ENCODE data around the gene FN3K. TPM values are rescaled to one million over a fixed set of nuclear protein-coding genes. Genes with fewer than 3 reads are reported as not detected.

The FN3K gene
- total RNA-seq, 1 donor from 2014 or later, result 5.9 TPM

DNA sequence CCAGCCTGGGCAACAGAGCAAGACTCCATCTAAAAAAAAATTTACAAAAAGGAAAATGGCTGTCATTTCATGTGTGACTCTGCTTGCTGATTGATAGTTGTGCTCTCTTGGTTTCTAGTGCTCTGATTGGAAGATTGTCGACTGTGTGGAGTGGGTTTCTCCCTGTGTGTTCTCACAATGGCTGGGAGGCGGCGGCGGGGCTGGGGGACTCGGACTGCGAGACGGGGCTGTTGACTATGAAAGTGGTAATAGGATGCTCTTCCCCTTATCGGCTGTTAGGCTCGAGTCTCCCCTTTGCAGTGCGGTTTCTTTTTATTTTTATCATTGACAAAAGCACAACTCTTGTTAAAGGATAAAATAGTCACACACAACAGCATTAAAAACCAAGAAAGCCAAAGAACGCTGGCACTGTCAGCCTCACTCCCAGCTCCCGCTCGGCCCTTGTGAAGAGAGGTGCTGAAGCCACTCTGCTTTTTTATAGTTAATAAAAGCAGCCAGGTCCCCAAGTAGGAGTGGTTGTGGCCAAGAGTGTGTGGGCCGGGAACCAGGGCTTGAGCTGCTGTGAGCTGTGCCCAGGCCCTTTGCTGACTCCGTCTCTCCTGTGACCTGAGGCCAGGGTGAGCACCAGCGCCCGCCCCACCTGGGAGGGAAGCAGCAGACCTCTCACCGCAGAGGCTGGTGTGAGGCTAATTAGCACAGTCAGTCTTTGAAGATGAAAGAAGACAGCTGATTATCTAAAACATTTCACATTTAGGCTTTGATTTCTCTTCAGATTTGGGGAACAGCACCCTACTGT, 53.0 kb downstream of the FN3K start:
- peaks cover 0 to 5% of the 10 kb centered on the region in 2 donors for H3K36me3 ChIP-seq
- no peak for DNase-seq (ENCODE audit: extremely low spot score in 2 of 2)
- no peak overlapping the region for H3K4me3 ChIP-seq
- H3K27me3 ChIP-seq, result no peaks in the 10 kb centered on the region
- peaks cover 26% of the 10 kb centered on the region for H3K4me1 ChIP-seq
- no peak for TF ChIP-seq POLR2AphosphoS5 (IDR thresholded peaks at IDR 0.05; ENCODE audit: insufficient read depth in 1 of 2, low read depth in 1 of 2)
- TF ChIP-seq, protein P1, sequence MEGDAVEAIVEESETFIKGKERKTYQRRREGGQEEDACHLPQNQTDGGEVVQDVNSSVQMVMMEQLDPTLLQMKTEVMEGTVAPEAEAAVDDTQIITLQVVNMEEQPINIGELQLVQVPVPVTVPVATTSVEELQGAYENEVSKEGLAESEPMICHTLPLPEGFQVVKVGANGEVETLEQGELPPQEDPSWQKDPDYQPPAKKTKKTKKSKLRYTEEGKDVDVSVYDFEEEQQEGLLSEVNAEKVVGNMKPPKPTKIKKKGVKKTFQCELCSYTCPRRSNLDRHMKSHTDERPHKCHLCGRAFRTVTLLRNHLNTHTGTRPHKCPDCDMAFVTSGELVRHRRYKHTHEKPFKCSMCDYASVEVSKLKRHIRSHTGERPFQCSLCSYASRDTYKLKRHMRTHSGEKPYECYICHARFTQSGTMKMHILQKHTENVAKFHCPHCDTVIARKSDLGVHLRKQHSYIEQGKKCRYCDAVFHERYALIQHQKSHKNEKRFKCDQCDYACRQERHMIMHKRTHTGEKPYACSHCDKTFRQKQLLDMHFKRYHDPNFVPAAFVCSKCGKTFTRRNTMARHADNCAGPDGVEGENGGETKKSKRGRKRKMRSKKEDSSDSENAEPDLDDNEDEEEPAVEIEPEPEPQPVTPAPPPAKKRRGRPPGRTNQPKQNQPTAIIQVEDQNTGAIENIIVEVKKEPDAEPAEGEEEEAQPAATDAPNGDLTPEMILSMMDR (IDR thresholded peaks at IDR 0.05), result no peak
- TF ChIP-seq POLR2A (IDR thresholded peaks at IDR 0.05), result no peak
- H3K9me3 ChIP-seq, result no peaks in the 10 kb centered on the region
- H3K27ac ChIP-seq, result peak overlapping the region; percentile 38
- intact Hi-C loops (cut with DNase I), result loop anchor here (10.0 kb wide), 1 partner anchor 126 kb away; no protein-coding TSS in a partner anchor

DNA sequence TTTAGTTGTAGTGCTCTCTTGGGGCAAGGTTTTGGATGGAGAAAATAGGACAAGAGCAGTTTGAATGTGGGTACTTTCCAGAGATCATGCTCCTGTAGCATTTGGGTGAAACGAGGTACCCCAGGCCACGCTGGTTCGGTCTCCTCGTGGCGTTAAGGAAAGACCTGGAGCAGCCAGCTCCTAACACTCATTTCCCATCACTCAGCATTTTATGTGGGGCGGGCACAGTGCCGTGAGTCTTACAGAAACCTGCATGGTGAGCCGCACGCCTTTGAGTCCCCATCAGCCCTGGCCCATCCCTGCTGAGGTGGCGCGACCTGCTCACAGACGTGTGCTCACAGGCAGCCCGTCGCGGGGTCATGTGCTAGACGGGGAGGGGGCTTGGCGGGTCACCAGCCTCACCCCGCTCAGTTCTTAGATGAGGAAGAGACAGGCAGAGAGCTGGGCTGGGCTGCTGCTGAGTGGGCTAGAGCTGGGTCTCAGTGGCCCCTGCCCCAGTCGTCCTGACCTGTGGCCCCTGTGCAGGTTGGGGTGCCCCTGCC, 53.7 kb downstream of the FN3K start:
- no peak overlapping the region for H3K4me3 ChIP-seq
- no peak for DNase-seq (ENCODE audit: extremely low spot score in 2 of 2)
- peak overlapping the region; percentile 38 for H3K27ac ChIP-seq
- no peaks in the 10 kb centered on the region for H3K9me3 ChIP-seq
- TF ChIP-seq, protein P1 (IDR thresholded peaks at IDR 0.05), result no peak
- no peak for TF ChIP-seq POLR2AphosphoS5 (IDR thresholded peaks at IDR 0.05; ENCODE audit: insufficient read depth in 1 of 2, low read depth in 1 of 2)
- TF ChIP-seq POLR2A (IDR thresholded peaks at IDR 0.05), result no peak
- intact Hi-C loops (cut with DNase I), result loop anchor here (10.0 kb wide), 1 partner anchor 126 kb away; no protein-coding TSS in a partner anchor
- H3K4me1 ChIP-seq, result peaks cover 33% of the 10 kb centered on the region
- no peaks in the 10 kb centered on the region for H3K36me3 ChIP-seq
- no peaks in the 10 kb centered on the region for H3K27me3 ChIP-seq

DNA sequence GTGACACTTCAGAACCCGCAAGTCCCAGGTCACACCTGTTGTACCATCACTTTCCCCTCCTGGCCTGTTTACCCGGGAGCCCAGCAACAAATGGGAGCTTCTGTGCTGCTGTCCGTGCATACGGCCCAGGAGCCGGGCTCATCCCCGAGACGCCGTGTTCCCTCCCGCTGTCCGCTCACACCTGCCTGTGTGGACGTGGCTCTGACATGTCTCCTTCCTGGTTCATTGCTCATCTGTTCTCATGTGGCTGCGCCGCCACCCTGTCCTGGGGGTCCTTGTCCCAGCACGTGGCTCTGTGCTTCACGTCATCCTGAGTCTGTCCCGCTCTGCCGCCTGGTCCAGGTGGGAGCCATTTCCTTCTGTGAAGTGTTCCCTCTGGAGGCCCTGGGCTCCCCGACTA, 54.4 kb downstream of the FN3K start:
- Histone ChIP-seq H3K36me3 (no peaks in the 10 kb centered on the region), H3K27me3 (no peaks in the 10 kb centered on the region), H3K9me3 (no peaks in the 10 kb centered on the region), H3K27ac (peak overlapping the region; percentile 38), H3K4me1 (peaks cover 40% of the 10 kb centered on the region), H3K4me3 (no peak overlapping the region)
- TF ChIP-seq POLR2AphosphoS5 (IDR thresholded peaks at IDR 0.05; ENCODE audit: insufficient read depth in 1 of 2, low read depth in 1 of 2), result no peak
- TF ChIP-seq, protein P1 (IDR thresholded peaks at IDR 0.05), result no peak
- no peak for TF ChIP-seq POLR2A (IDR thresholded peaks at IDR 0.05)
- DNase-seq (ENCODE audit: extremely low spot score in 2 of 2), result no peak
- intact Hi-C loops (cut with DNase I), result loop anchor here (10.0 kb wide), 1 partner anchor 125 kb away; no protein-coding TSS in a partner anchor

DNA sequence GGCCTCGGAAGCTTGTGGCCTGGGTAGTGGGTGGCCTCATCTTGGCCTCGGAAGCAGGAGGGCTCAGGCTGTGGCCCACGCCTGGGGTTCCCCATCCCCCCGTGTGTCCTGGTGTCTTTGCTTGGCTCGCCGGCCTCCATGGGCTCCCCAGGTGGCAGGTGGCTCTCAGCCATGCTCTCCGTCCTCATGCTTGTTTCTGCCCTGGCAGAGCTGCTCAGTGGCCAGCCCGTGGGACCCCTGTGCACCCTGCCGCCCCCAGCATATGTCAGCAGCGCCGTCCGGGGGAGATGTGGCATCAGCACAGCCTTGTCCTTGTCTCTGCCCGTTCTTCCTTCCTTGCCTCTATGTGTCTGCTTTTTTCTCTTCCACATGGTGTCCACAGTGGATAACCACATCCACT, 55.0 kb downstream of the FN3K start:
- no peak overlapping the region for H3K4me3 ChIP-seq
- peaks cover 41% of the 10 kb centered on the region for H3K4me1 ChIP-seq
- no peaks in the 10 kb centered on the region for H3K9me3 ChIP-seq
- H3K36me3 ChIP-seq, result no peaks in the 10 kb centered on the region
- no peaks in the 10 kb centered on the region for H3K27me3 ChIP-seq
- peak overlapping the region; percentile 38 for H3K27ac ChIP-seq
- intact Hi-C loops (cut with DNase I), result no loop called here
- DNase-seq (ENCODE audit: extremely low spot score in 2 of 2), result no peak
- TF ChIP-seq, protein P1 (IDR thresholded peaks at IDR 0.05), result no peak
- TF ChIP-seq POLR2A (IDR thresholded peaks at IDR 0.05), result no peak
- no peak for TF ChIP-seq POLR2AphosphoS5 (IDR thresholded peaks at IDR 0.05; ENCODE audit: insufficient read depth in 1 of 2, low read depth in 1 of 2)

DNA sequence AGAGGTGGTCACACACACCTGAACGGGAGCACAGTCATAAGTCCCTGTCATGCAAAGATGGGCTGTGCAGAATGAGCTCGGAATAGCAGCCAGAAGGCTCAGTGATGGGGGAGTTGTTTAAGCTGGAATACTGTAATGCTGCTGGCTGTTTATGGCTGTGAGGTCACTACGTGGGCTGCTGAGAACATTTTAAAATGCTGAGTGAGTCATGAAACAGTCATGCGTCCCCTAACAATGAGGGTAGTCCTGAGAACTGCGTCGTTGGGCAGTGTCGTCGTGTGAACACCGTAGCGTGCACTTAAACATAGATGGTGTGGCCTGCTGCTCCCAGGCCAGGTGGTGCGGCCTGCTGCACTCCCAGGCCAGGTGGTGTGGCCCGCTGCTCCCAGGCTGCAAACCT, 56.1 kb downstream of the FN3K start:
- H3K9me3 ChIP-seq, result no peaks in the 10 kb centered on the region
- no peaks in the 10 kb centered on the region for H3K27me3 ChIP-seq
- no peaks in the 10 kb centered on the region for H3K36me3 ChIP-seq
- intact Hi-C loops (cut with DNase I), result no loop called here
- H3K4me1 ChIP-seq, result peaks cover 35% of the 10 kb centered on the region
- TF ChIP-seq, protein P1 (IDR thresholded peaks at IDR 0.05), result no peak
- TF ChIP-seq POLR2AphosphoS5 (IDR thresholded peaks at IDR 0.05; ENCODE audit: insufficient read depth in 1 of 2, low read depth in 1 of 2), result peak in 1 of 2 donors; percentile 31
- H3K4me3 ChIP-seq, result no peak overlapping the region
- H3K27ac ChIP-seq, result no peak overlapping the region
- DNase-seq (ENCODE audit: extremely low spot score in 2 of 2), result no peak

Measured in vagina (tissue), 2 donors.